Bronchial epithelial cell (primary cell): ENCODE results near the gene MIF. TPM values are rescaled to one million over a fixed set of nuclear protein-coding genes. Genes with fewer than 3 reads are reported as not detected.

Experiments
- DNase-seq: peaks from one replicate; pipeline ENCODE4 v3.0.0-alpha.2; 2010; ENCODE audit warnings: low read depth
- FAIRE-seq: peaks from 2 replicates; lab custom pipeline; 2011; peaks lifted over from hg19 to GRCh38; lab: Jason Lieb, UNC
- H3K27me3 ChIP-seq: 2 replicates; pipeline ENCODE4 v1.5.1; 2011; ENCODE audit warnings: low read length; ENCODE audit not compliant: control insufficient read depth, insufficient read depth
- H3K36me3 ChIP-seq: 2 replicates; pipeline ENCODE4 v1.5.1; 2011; ENCODE audit warnings: low read length; ENCODE audit not compliant: control insufficient read depth, insufficient read depth
- H3K4me3 ChIP-seq: 2 replicates; pipeline ENCODE4 v1.5.1; 2011; ENCODE audit warnings: mild to moderate bottlenecking, low read depth, low read length, control low read depth
- CTCF ChIP-seq: IDR thresholded peaks from 2 replicates; pipeline ENCODE4 v1.5.1; 2011; ENCODE audit warnings: mild to moderate bottlenecking, moderate library complexity, low read length, control low read depth, inconsistent platforms; ENCODE audit not compliant: insufficient read depth, severe bottlenecking
- total RNA-seq: library from RNA; depleted of rRNA; stranded (reverse); fragments of >200 nt; gene quantifications from 2 replicates; pipeline ENCODE4 v1.2.1, GENCODE V29; 2014

The MIF gene
- total RNA-seq, 1 donor from 2014 or later: 252 TPM

DNA sequence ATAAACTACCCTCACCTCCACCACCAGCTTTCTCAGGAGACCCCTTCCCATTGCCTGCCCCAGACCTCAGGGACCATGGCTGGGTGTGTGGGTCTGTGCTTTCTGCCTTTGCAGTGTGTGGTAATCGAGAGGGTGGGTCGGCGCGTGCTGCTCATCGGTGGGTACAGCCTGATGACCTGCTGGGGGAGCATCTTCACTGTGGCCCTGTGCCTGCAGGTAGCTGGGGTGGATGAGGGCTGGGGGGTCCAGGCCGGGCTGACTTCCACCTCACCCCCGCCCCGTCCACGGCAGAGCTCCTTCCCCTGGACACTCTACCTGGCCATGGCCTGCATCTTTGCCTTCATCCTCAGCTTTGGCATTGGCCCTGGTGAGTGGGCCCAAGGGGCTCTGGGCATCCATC lies 10.5 kb upstream of the MIF start:
- no peaks in the 10 kb centered on the region for H3K27me3 ChIP-seq
- no peak for FAIRE-seq
- H3K36me3 ChIP-seq: no peaks in the 10 kb centered on the region
- TF ChIP-seq CTCF: no peak
- no peak for DNase-seq
- H3K4me3 ChIP-seq: no peak overlapping the region

DNA sequence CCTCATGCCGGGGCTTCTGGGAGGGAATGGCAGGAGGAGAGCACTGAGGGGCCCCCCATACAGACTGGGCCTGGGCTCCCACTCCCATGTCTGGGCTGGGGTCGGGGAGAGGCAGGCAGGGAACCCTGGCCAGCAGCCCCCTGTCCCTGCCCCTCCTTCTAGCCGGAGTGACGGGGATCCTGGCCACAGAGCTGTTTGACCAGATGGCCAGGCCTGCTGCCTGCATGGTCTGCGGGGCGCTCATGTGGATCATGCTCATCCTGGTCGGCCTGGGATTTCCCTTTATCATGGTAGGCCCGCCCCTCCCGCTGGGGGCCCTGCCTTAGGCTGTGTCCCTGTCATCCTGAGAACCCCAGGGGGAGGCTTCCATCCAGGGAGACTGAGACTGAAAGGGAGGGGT lies 10.0 kb upstream of the MIF start:
- no peak for FAIRE-seq
- H3K27me3 ChIP-seq: no peaks in the 10 kb centered on the region
- H3K4me3 ChIP-seq: no peak overlapping the region
- DNase-seq: no peak
- TF ChIP-seq CTCF: no peak
- H3K36me3 ChIP-seq: no peaks in the 10 kb centered on the region

DNA sequence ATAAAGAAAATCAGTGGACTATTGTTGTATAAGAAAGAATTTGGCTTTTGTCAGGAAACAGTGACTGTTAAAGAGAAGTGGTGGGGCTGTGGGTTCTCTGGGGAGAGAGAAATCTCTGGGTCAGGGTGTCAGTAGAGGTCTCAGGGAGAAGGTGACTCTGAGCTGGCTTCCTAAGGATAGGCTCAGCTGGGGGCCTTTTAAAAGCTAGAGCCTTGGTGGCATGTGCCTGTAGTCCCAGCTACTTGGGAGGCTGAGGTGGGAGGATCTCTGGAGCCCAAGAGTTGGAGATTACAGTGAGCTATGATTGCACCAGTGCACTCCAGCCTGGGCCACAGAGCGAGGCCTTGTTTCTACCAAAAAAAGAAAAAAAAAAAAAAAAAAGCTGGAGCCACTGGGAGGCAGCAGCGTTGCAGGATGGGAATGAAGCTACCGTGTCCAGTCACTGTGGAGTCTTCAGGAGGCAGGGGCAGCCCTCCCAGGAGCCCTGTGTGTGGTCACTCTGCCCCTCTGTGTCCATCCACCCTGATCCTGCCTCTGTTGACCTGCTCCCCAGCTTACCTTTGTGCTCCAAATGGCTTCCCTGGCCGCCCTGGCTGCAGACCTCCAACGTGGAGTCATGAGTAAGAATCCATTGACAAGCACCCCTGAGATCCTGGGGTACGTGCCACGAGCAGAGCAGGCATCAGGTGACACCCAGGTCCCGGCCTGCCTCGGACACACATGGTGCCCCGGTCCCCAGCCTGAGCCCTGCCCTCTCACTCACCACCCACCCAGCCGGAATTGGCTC lies 5.4 kb upstream of the MIF start:
- peak; percentile 30 for TF ChIP-seq CTCF
- H3K36me3 ChIP-seq: no peaks in the 10 kb centered on the region
- no peaks in the 10 kb centered on the region for H3K27me3 ChIP-seq
- no peak for DNase-seq
- FAIRE-seq: no peak
- no peak overlapping the region for H3K4me3 ChIP-seq

DNA sequence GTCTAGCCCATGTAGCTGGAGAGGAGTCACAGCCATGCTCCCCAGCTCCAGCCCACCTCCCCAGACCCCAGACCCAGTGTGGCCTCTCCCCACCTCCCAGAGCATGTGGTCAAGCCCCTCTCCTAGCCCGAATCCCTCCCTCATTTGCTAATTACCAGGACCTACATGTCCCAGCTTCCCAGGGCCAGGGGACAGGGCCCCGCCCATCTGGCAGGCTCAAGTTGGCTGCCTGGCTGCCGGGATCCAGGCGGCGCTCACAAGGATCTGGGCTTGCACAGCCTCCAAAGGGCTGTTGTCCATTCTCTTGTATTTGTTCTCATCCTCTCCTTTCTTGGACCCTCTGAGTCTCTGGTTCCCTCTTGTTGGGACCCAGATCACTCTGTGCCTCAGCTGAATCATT lies 4.6 kb upstream of the MIF start:
- no peaks in the 10 kb centered on the region for H3K27me3 ChIP-seq
- no peaks in the 10 kb centered on the region for H3K36me3 ChIP-seq
- H3K4me3 ChIP-seq: no peak overlapping the region
- DNase-seq: no peak
- TF ChIP-seq CTCF: no peak
- FAIRE-seq: no peak

- H3K27me3 ChIP-seq: no peaks in the 10 kb centered on the region
- no peak overlapping the region for H3K4me3 ChIP-seq
- no peak for DNase-seq
- TF ChIP-seq CTCF: no peak
- H3K36me3 ChIP-seq: peaks cover 12% of the 10 kb centered on the region
- no peak for FAIRE-seq
Measured at GRCh38 chr22:23891726-23892125, 2.5 kb upstream of the MIF start.

GRCh38 chr22:23892130-23892529 lies 2.1 kb upstream of the MIF start:
- Histone ChIP-seq H3K4me3 (no peak overlapping the region), H3K36me3 (peaks cover 15% of the 10 kb centered on the region), H3K27me3 (no peaks in the 10 kb centered on the region)
- FAIRE-seq (no peak), DNase-seq (no peak)
- no peak for TF ChIP-seq CTCF
